Stimulated activated naive CD8-positive, alpha-beta T cell treated with anti-CD3 and anti-CD28 coated beads, Interleukin-15, amount 100 ng/mL, for 72 hours (primary cell): Measurements from ENCODE around the gene DENND5B.

Source experiments
- ATAC-seq: fragments of 150-1000 bp; cut with Tn5 transposase; 2 replicates; pipeline ENCODE4 v1.10.0; 2021; ENCODE audit warnings: mild to moderate bottlenecking, moderate library complexity
- DNase-seq, 2 donors: peaks; one replicate each; pipeline ENCODE4 v3.0.0; 2021 to 2022
- H3K27ac Mint-ChIP-seq, 2 donors: one replicate each; pipeline ENCODE4 v1.8.0; 2022; ENCODE audit warnings: mild to moderate bottlenecking in 2 of 2, mixed read lengths in 2 of 2, moderate library complexity in 2 of 2
- H3K27me3 Mint-ChIP-seq: one replicate; pipeline ENCODE4 v1.8.0; 2022; ENCODE audit warnings: mixed read lengths
- H3K4me1 Mint-ChIP-seq: one replicate; pipeline ENCODE4 v1.8.0; 2022; ENCODE audit warnings: mild to moderate bottlenecking, mixed read lengths
- H3K4me3 Mint-ChIP-seq, 2 donors: one replicate each; pipeline ENCODE4 v1.8.0; 2022; ENCODE audit warnings: mild to moderate bottlenecking in 2 of 2, mixed read lengths in 2 of 2, moderate library complexity in 1 of 2
- H3K9me3 Mint-ChIP-seq, 2 donors: one replicate each; pipeline ENCODE4 v1.8.0; 2022; ENCODE audit warnings: mixed read lengths in 2 of 2

The DENND5B gene

DNA sequence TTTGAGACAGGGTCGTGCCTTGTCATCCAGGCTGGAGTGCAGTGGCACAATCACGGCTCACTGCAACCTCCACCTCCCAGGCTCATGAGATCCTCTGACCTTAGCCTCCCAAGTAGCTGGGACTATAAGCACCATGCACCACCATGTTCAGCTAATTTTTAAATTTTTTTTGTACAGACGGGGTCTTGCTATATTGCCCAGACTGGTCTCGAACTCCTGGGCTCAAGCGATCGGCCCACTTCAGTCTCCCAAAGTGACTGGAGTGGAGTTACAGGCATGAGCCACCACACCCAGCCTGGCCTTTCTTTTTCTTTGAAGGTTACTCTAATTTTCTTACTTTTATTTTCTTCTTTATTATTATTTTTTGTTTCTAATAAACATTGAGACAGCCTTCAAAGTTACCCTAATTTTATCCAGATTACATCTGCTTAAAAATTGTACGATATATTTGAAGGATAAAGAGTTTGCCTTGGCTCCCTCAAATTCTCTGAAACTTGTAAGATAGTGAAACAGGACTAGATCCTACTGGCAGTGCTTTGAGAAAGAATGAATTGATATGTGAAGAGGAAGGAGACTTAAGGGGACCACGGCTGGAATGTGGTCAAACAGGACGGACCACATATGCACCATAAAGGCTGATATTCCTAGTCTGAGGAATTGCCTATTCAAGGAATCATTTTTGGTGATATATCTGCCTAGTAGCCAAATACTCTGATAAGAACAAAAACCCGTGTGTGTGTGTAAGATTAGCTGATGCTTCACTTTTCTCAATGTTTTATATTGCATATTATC, 250.9 kb downstream of the DENND5B start:
- Mint-ChIP-seq H3K4me1 (no peaks in the 10 kb centered on the region), H3K27me3 (no peaks in the 10 kb centered on the region), H3K9me3 (no peaks in the 10 kb centered on the region), H3K27ac (no peak overlapping the region), H3K4me3 (no peak overlapping the region)
- ATAC-seq (no peak), DNase-seq (no peak)

DNA sequence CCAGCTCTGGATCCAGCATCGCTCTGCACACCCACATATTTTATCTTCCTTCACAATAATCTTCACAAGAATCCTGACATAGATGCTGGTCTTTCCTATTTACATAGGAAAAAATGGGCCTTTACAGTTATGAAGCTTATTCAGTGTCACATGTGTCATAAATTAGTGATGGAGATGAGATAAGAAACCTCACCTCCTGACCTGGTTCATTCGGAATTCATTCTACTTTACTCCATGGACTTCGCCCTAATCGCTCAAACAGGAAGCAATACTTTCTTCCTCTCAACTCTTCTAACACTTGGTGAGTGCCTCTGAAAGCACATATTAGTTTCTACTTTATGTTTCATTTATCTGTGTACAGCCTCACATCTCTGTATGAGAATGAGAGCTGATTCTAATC, 253.0 kb downstream of the DENND5B start:
- no peak for ATAC-seq
- H3K4me1 Mint-ChIP-seq: no peaks in the 10 kb centered on the region

More for the DNA sequence above, 253.0 kb downstream of the DENND5B start:
- Mint-ChIP-seq H3K4me3 (no peak overlapping the region), H3K9me3 (no peaks in the 10 kb centered on the region), H3K27me3 (no peaks in the 10 kb centered on the region), H3K27ac (no peak overlapping the region)
- no peak for DNase-seq
